GM18867 (cell line): ENCODE measurements around the gene NPPA.

Source experiments
- ATAC-seq: cut with Tn5 transposase; IDR thresholded peaks from one replicate; pipeline ENCODE4 v1.9.1; 2021; ENCODE audit warnings: mild to moderate bottlenecking, moderate library complexity; ENCODE audit not compliant: unreplicated experiment

The NPPA gene

DNA sequence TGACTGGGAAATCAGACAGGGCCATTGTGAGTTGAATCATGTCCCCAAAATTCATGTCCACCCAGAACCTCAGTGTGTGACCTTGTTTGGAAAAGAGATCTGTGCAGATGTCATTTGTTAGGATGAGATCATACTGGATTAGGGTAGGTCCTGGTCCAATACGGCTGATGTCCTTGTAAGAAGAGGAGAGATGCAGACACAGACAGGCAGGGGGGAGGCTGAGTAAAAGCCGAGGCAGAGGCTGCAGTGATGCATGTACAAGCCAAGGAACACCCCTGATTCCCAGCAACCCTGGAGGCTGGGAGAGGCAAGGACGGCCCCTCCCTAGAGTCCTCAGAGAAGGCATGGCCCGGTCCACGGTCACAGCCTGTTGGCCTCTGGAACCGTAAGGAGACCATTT, 27.0 kb upstream of the NPPA start:
- ATAC-seq: no peak

- ATAC-seq: no peak
Measured at GRCh38 chr1:11874258-11874562, 26.6 kb upstream of the NPPA start.

GRCh38 chr1:11873395-11874257, 26.0 kb upstream of the NPPA start:
- no peak for ATAC-seq

DNA sequence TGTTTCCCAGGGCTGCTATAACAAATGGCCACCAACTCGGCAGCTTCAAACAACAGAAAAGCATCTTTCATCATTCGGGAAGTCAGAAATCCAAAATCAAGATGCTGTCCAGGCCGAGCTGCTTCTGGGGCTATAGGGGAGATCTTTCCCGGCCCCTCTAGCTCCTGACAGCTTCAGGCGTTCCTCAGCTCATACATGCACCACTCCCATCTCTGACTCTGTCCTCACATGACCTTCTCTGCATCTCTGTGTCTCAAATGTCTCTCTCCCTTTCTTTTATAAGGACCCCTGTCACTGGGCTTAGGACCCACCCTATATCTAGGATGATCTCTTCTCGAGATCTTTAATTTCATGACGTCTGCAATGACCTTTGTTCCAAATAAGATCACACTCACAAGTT, 25.0 kb upstream of the NPPA start:
- ATAC-seq: no peak

GRCh38 chr1:11869650-11870207, 22.1 kb upstream of the NPPA start:
- ATAC-seq: no peak

DNA sequence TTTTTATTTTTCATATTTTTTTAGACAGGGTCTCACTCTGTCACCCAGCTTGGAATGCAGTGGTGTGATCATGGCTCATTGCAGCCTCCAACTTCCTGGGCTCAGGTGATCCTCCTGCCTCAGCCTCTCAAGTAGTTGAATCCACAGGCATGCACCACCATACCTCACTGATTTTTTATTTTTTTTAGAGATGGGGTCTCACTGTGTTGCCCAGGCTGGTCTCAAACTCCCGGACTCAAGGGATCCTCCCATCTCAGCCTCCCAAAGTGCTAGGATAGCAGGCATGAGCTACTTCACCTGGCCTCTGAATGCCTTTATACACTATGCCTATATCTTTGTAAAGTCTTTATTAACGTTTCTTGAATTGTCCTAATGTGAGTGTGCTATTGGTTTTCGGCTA, 21.5 kb upstream of the NPPA start:
- ATAC-seq: no peak

DNA sequence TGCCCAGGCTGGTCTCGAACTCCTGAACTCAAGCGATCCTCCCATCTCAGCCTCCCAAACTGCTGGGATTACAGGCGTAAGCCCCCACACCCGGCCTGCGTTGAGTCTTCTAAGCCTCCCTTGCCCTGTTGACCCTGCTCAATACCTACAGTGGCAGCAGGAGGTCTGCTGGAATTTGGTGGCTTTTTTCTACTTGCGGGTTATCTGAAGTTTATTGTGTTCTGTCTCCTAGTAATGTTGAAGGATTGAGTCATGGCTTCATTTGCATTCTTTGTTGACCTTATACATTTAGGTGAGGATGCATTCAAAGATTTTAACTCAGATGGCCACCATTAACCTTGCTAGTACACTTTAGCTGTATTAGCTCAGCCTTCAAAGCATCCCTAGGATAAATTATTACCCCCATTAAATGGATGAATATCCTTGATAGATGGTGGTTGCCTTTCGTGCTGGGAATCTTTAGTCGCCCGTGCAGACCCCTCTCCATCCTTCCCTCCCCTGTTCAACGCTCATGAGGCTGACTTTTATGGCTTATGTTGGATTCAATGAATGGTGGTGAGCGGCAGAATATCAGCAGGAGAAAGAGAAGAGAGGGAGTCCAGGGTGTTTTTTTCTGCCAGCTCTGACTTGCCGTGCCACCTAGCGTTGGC, 20.9 kb upstream of the NPPA start:
- no peak for ATAC-seq

DNA sequence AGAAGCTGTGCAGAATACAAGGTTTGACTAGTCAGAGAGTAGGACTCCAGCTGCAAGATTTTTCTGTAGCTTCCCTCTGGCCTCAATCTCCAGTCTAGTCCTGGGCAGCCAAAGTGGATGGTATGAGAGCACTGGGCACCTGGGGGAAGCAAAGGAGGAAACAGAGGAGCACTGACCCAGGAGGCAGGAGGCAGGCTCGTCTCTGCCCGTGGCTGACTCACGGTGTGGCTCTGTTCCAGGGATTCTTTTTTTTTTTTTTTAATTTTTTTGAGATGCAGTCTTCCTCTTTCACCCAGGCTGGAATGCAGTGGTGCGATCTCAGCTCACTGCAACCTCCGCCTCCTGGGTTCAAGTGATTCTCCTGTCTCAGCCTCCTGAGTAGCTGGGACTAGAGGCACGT, 15.3 kb upstream of the NPPA start:
- no peak for ATAC-seq

DNA sequence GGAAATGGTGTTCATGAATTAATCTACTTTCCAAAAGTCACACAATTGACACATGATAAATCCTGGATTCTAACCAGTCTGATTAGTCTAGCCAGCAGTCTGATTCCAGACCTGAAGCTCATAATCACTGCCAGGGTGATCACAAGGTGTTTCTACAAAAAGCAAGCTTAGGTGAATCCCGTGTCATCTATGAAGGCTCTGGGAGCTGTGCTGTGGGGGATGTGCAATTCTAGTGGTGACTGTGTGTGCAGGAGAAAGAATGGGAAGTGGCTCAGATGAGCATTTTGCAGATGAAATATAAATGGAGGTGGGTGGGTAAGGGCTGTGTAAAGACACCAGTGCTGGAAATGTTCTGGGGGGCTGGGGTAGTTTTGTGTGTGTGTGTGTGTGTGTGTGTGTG, 13.0 kb upstream of the NPPA start:
- ATAC-seq: no peak

DNA sequence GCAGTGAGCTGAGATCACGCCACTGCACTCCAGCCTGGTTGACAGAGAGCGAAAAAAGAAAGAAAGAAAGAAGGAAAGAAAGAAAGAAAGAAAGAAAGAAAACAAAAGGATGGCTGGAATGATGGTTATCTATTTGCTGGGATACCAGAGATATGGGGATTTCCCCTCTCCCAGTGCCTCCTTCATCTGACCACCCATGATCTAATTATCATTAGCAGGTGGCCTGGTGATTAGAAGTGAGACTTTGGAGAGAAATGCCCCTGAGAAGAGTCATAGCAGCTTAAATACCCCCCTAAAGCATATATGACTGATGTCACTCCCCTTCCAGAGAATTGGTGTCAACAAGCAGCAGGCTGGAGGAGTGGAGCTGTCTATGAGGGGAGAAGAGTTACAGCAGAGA, 12.5 kb upstream of the NPPA start:
- ATAC-seq: no peak

DNA sequence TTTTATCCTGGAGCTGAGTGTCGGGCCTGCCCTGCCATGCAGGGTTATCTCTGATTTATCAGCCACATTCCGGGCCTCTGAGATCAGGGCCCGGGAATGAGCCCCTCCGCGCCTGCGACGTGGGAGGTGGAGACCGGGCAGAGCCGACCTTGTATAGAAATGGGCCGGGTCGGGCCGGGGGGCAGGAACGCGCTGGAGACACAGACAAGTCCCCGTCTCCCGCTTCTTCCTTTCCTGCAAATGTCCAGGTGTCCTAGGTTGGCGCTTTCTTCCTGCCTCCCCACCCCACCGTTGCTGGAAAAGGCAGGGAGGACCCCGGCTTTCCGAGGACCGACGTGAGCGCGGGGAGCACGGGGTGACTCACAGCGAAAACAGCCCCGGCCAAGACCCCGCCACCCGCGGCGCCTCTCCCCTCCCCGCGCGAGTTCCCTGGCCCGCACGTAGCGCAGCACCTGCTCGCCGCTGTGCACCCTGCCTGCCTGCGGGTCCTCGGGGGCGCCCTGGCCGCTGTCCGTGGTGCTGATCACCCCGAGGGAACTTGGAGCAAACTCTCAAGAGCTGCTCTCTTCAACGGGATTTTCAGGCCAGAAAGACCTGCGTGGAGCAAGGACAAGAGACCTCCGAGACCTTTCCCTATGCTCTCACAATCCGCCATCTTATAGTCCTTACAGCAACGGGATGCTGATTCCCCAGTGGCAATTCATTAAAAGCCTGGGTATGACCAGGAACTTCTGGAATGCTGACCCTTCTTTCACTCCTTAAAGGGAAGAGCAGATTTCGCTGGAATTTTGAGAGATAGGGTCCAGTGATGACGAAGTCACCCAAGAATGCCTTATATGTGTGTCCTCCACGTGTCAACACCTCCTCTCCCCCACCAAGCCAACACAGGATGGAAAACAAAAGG, 11.6 kb upstream of the NPPA start:
- no peak for ATAC-seq

GRCh38 chr1:11858613-11858967, 11.0 kb upstream of the NPPA start, which contains the start of gene NPPB:
Gene NPPB, minus strand, starts transcription at chr1:11858945. Its CDS starts 112 bp downstream, at chr1:11858833.
- ATAC-seq: no peak

GRCh38 chr1:11858158-11858557, 10.6 kb upstream of the NPPA start:
- ATAC-seq: no peak

DNA sequence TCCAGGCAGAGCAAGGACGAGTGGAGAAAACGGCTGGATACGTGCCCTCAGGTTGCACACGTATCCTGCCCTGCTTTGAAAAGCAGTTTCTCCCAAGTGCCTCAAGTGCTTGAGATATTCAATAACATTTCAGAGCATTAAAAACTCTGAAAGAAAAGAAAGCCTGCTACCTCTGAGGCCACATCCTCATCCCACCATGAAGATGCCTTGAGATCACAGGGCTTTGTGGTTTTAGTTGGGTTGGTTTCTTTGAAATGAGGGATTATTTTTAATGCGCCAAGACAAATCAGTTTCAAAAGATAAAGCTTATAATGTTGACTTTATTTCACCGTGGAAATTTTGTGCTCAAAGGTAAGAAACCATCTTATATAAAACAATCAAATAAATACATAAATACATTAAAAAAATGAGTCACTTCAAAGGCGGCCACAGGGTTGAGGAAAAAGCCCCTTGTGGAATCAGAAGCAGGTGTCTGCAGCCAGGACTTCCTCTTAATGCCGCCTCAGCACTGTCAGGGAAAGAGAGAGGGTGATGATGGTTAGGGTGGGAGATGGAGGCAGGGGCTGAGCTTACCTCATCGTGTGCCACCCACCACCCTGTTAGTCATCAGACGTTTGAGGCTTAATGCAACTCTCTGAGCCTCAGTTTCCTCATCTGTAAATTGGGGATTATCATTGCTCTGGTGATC, 9.7 kb upstream of the NPPA start:
- no peak for ATAC-seq

DNA sequence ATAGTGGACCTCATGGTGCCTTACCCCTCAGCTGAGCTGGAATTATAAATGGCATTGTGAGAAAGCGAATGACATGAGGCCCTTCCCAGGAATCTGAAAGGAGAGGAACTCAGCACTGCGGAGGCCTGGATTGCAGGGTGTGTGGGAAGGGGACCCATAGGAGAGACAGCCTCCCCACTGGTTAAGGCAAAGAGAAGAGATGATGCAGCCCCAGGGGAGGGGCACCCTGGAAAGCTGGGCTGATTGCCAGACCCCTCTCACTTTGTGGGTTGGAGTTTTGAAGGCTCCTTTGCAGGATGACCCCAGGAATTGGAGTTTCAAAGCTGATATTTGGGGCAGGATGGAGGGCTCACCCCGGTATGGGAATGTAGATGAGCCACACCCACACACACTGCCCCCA, 9.1 kb upstream of the NPPA start:
- no peak for ATAC-seq

GRCh38 chr1:11855430-11855829, 7.8 kb upstream of the NPPA start:
- no peak for ATAC-seq

DNA sequence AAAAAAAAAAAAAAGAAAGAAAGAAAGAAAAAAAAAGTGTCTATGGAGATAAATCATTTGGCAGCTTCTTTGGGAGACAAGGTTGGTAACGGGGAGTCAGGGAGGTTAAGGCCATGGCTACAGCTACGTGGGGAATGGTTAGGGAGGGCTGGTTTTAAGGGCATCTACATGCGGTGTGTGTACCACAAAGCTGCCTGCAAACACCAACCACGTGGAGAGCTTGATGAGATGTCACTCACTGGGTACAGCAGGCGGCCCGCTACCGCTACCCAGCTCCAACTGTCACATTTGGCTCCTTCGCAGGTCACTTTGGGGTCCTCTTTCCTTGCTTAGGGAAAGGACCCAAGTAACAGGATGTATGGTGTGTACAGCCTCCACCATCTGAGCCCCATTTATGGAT, 6.9 kb upstream of the NPPA start:
- ATAC-seq: no peak

GRCh38 chr1:11851180-11851579, 3.6 kb upstream of the NPPA start:
- no peak for ATAC-seq

- ATAC-seq: no peak
Measured at GRCh38 chr1:11850156-11850555, 2.6 kb upstream of the NPPA start.

GRCh38 chr1:11848373-11848700, 754 bp upstream of the NPPA start:
- ATAC-seq: no peak
